Bronchial epithelial cell (primary cell): ENCODE measurements around the gene ANKS1B. TPM values are rescaled to one million over a fixed set of nuclear protein-coding genes. Genes with fewer than 3 reads are reported as not detected.

Experiments
- DNase-seq: peaks from one replicate; pipeline ENCODE4 v3.0.0-alpha.2; 2010; ENCODE audit warnings: low read depth
- FAIRE-seq: peaks from 2 replicates; lab custom pipeline; 2011; peaks lifted over from hg19 to GRCh38; lab: Jason Lieb, UNC
- H3K27me3 ChIP-seq: 2 replicates; pipeline ENCODE4 v1.5.1; 2011; ENCODE audit warnings: low read length; ENCODE audit not compliant: control insufficient read depth, insufficient read depth
- H3K36me3 ChIP-seq: 2 replicates; pipeline ENCODE4 v1.5.1; 2011; ENCODE audit warnings: low read length; ENCODE audit not compliant: control insufficient read depth, insufficient read depth
- H3K4me3 ChIP-seq: 2 replicates; pipeline ENCODE4 v1.5.1; 2011; ENCODE audit warnings: mild to moderate bottlenecking, low read depth, low read length, control low read depth
- total RNA-seq: library from RNA; depleted of rRNA; stranded (reverse); fragments of >200 nt; gene quantifications from 2 replicates; pipeline ENCODE4 v1.2.1, GENCODE V29; 2014
- TF ChIP-seq, protein P1 (sequence below): IDR thresholded peaks from 2 replicates; pipeline ENCODE4 v1.5.1; 2011; ENCODE audit warnings: mild to moderate bottlenecking, moderate library complexity, low read length, control low read depth, inconsistent platforms; ENCODE audit not compliant: insufficient read depth, severe bottlenecking

Gene ANKS1B
- total RNA-seq, 1 donor from 2014 or later: 0.26 TPM

DNA sequence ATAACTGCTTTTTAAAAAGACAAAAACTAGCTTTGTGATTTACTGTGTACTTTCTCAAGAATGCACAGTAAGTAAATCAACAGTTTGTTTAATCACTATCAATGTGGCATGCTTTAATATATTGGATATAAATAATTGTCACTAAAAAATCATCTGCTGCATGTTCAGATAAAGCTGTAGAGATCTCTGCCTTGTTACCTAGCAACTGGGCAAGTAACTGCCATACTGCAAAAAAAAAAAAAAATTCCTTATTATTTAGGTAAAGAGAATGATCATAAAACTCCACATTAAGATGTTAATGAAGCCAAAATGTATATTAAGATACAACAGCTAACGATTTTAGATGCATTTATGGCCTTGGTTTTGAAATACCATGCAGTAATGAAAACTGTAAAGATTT, 1102.2 kb downstream of the ANKS1B start:
- Histone ChIP-seq H3K27me3 (no peaks in the 10 kb centered on the region), H3K4me3 (no peak overlapping the region), H3K36me3 (no peaks in the 10 kb centered on the region)
- DNase-seq (no peak), FAIRE-seq (no peak)
- TF ChIP-seq, protein P1, sequence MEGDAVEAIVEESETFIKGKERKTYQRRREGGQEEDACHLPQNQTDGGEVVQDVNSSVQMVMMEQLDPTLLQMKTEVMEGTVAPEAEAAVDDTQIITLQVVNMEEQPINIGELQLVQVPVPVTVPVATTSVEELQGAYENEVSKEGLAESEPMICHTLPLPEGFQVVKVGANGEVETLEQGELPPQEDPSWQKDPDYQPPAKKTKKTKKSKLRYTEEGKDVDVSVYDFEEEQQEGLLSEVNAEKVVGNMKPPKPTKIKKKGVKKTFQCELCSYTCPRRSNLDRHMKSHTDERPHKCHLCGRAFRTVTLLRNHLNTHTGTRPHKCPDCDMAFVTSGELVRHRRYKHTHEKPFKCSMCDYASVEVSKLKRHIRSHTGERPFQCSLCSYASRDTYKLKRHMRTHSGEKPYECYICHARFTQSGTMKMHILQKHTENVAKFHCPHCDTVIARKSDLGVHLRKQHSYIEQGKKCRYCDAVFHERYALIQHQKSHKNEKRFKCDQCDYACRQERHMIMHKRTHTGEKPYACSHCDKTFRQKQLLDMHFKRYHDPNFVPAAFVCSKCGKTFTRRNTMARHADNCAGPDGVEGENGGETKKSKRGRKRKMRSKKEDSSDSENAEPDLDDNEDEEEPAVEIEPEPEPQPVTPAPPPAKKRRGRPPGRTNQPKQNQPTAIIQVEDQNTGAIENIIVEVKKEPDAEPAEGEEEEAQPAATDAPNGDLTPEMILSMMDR: no peak

- DNase-seq (no peak), FAIRE-seq (no peak)
- TF ChIP-seq, protein P1: no peak
- Histone ChIP-seq H3K27me3 (no peaks in the 10 kb centered on the region), H3K36me3 (no peaks in the 10 kb centered on the region), H3K4me3 (no peak overlapping the region)
Measured at GRCh38 chr12:98873776-98874175, 1111.0 kb downstream of the ANKS1B start.

- H3K36me3 ChIP-seq: no peaks in the 10 kb centered on the region
- H3K4me3 ChIP-seq: no peak overlapping the region
- H3K27me3 ChIP-seq: no peaks in the 10 kb centered on the region
- FAIRE-seq (no peak), DNase-seq (no peak)
- TF ChIP-seq, protein P1: no peak
Measured at GRCh38 chr12:98870504-98870903, 1114.2 kb downstream of the ANKS1B start.

GRCh38 chr12:98869886-98870503, 1114.7 kb downstream of the ANKS1B start:
- TF ChIP-seq, protein P1: no peak
- no peak overlapping the region for H3K4me3 ChIP-seq
- no peaks in the 10 kb centered on the region for H3K27me3 ChIP-seq
- DNase-seq (no peak), FAIRE-seq (no peak)
- H3K36me3 ChIP-seq: no peaks in the 10 kb centered on the region

- FAIRE-seq: no peak
- H3K27me3 ChIP-seq: no peaks in the 10 kb centered on the region
- no peak for DNase-seq
- no peaks in the 10 kb centered on the region for H3K36me3 ChIP-seq
- H3K4me3 ChIP-seq: no peak overlapping the region
- TF ChIP-seq, protein P1: no peak
Measured at GRCh38 chr12:98868538-98868937, 1116.2 kb downstream of the ANKS1B start.

- FAIRE-seq: no peak
- H3K27me3 ChIP-seq: no peaks in the 10 kb centered on the region
- TF ChIP-seq, protein P1: no peak
- H3K36me3 ChIP-seq: no peaks in the 10 kb centered on the region
- DNase-seq: no peak
- no peak overlapping the region for H3K4me3 ChIP-seq
Measured at GRCh38 chr12:98868076-98868475, 1116.7 kb downstream of the ANKS1B start.
